GM21723 (cell line): ENCODE measurements around the gene TUBB4B.
"Not testable (repeated sequence)": the region's sequence is repeated elsewhere in the genome, so short reads cannot be mapped to it uniquely, and the experiment has no call there.

Source experiments
- ATAC-seq: cut with Tn5 transposase; IDR thresholded peaks from one replicate; pipeline ENCODE4 v1.9.1; 2021; ENCODE audit warnings: mild to moderate bottlenecking, moderate library complexity; ENCODE audit not compliant: unreplicated experiment

TUBB4B gene

GRCh38 chr9:137251490-137252268, 10.6 kb downstream of the TUBB4B start:
- no peak for ATAC-seq

- ATAC-seq: no peak
Observed at GRCh38 chr9:137252555-137253506, 11.7 kb downstream of the TUBB4B start.

GRCh38 chr9:137253717-137254623, 12.9 kb downstream of the TUBB4B start:
- no peak for ATAC-seq

DNA sequence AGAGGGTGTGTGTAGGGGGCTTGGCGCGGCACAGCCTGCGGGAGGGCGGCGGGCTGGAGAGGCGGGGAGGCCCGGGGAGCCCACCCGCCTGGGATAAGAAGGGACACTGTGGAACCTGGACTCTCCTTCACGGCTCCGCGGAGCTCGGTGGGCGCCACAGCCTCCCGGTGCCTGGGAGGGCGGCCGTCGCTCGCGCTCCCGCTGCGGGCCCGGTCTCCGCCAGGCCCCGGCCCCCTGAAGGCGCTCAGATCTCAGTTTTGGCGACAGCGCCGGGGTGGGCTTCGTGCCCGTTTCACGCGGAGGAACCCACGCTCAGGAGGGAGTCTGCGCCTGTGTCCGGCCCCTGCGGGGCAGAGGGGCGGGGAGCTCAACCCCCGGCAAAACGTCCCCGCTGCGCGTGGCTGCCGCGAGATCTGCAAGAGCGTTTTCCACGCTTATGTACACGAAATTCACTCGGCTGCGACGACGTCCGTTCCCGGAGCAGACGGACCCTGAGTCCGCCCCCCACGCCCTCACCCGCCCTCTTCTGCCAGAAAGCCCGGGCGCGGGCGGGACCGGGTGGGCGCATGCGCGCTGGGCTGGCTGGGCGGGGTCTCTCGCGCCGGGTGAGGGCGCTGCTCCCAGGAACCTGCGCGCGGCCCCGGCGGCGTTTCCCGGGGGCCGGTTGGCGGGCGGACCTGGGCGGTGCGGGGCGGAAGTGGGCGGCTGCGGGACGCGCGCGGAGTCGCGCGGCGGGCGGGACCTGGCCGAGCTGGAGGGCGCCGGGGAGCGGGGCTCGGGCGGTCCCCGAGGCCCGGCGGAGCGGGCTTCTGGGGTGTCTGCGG, 13.7 kb downstream of the TUBB4B start, which contains the start of gene NELFB:
Gene NELFB, plus strand, starts transcription at position 704 of the 824 bp plus-strand sequence.
- ATAC-seq: peak; percentile 62

DNA sequence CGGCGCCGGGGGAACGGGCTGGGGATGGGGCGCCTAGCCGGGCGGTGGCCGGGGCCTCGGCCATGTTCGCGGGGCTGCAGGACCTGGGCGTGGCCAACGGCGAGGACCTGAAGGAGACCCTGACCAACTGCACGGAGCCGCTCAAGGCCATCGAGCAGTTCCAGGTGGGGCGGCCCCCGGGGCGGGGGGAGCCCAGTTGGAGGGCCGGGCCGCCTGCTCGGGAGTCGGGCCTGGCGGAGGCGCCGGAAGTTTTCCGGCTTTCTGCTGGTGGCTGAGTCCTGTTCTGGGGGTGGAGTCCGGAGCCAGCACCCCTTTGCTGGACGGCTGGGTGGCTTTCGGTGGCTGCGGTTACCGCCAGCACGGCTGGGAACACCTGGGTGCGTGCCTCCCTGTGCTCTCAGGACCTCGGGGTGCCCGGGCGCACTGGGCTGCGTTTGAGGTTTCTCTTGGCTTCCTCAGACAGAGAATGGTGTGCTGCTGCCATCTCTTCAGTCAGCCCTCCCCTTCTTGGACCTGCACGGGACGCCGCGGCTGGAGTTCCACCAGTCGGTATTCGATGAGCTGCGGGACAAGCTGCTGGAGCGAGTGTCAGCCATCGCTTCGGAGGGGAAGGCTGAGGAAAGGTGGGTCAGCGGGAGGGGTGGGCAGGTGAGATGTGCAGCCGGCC, 14.5 kb downstream of the TUBB4B start:
- ATAC-seq: peak; percentile 27

- ATAC-seq: no peak
Observed at GRCh38 chr9:137256362-137256761, 15.3 kb downstream of the TUBB4B start.

DNA sequence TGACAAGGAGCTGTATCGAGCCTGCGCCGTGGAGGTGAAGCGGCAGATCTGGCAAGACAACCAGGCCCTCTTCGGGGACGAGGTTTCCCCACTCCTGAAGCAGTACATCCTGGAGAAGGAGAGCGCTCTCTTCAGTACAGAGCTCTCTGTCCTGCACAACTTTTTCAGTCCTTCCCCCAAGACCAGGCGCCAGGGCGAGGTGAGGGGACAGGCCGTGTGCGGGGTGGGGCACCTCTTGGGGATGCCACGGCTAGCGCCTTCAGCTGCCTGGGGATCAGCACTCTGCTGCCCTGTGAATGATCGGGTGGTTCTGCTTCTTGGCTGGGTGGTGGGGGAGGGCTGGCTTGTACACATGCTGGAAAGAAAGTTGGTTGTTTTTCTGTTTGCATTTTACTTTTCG, 15.8 kb downstream of the TUBB4B start:
- ATAC-seq: no peak

GRCh38 chr9:137262173-137262908, 21.3 kb downstream of the TUBB4B start:
- ATAC-seq: not testable (repeated sequence)

DNA sequence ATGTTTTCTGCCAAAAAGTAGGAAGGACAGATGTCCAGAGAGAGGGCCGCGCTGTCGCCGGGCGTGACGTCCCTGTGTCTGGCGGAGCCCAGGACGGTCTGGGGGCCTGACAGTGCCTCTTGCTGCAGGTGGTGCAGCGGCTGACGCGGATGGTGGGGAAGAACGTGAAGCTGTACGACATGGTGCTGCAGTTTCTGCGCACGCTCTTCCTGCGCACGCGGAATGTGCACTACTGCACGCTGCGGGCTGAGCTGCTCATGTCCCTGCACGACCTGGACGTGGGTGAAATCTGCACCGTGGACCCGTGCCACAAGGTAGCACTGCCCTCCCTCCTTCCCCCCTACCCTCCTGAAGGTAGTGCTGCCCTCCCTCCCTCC, 21.8 kb downstream of the TUBB4B start:
- ATAC-seq: no peak

DNA sequence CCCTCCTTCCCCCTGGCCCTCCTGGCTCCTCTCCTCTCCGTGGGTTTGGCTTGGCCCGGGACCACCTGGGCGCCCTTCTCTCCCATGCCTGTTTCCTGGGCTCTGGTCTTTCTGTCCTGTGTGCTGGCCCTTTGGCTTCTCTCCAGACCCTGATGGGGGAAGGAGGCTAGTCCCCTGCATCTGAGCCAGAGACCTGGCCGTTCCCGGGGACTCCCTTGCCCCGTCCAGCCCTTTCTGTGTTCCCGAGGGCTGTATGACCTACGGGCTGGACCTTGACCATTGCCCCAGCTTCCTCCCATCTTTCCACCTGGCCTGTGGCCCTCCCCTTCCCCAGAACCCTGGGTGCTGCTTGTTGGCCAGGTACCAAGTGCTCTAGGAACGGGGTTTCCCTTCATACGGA, 22.4 kb downstream of the TUBB4B start:
- ATAC-seq: no peak

GRCh38 chr9:137264067-137264466, 23.0 kb downstream of the TUBB4B start:
- no peak for ATAC-seq

GRCh38 chr9:137265496-137266161, 24.5 kb downstream of the TUBB4B start:
- ATAC-seq: no peak

- no peak for ATAC-seq
Observed at GRCh38 chr9:137266162-137266527, 25.1 kb downstream of the TUBB4B start.

DNA sequence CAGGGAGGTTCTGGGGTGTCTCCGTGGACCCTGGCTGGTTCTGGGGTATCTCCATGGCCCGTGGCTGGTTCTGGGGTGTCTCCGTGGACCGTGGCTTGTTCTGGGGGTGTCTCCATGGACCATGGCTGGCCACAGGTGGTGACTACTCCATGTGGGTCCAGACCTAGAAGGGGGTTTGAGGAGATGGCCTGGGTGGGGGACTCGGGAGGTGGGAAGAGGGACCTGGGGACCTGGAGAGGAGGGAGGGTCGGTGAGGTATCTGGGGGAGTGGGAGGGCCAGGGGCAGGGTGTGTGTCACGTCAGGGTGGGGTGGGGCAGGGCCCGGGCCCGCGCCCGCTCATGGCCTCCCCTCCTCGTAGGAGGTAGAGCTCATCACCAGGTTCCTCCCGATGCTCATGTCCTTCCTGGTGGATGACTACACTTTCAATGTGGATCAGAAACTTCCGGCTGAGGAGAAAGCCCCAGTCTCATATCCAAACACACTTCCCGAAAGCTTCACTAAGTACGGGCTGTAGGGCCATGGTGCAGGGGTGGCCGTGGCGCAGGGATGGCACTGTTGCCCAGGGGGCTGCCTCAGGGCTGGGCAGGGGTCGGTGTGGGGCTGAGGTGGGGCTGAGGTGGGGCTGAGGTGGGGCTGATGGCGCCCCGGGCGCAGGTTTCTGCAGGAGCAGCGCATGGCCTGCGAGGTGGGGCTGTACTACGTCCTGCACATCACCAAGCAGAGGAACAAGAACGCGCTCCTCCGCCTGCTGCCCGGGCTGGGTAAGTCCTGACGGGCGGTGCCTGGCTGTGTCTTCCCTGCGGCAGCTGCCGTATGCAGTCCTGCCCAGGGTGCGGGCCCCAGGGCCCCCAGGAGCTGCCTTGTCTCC, 25.7 kb downstream of the TUBB4B start:
- ATAC-seq: no peak

- ATAC-seq: no peak
Observed at GRCh38 chr9:137267933-137268355, 26.9 kb downstream of the TUBB4B start.

DNA sequence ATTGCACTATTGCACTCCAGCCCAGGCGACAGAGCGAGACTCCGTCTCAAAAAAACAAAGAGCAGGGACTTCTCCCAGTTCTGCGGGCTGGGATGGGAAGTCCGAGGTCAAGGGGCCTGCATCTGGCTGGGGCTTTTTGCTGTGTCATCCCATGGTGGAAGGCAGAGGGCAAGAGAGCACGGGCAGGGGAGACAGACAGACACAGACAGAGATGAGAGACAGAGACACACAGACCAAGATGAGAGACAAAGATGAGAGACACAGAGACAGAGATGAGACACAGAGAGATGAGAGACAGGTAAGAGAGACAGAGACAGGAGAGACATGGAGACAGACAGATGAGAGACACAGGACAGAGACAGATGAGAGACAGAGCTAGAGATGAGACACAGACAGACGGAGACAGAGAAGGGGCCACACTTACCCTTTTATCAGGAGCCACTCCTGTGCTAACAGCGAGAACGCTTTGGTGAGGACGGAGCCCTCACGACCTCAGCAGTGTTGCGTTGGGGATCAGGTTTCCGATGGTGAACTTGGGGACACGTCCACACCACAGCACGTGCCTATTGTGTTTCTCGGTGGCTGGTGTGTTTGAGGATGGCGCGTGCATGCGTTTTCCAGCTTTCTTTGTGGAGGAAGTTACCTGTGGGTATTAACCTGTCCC, 27.6 kb downstream of the TUBB4B start:
- no peak for ATAC-seq
